Fibroblast of the aortic adventitia (primary cell): ENCODE results near the gene ESYT3. TPM values are rescaled to one million over a fixed set of nuclear protein-coding genes. Genes with fewer than 3 reads are reported as not detected.
"Not testable (repeated sequence)": the region's sequence is repeated elsewhere in the genome, so short reads cannot be mapped to it uniquely, and the experiment has no call there.

Source experiments
- DNase-seq: peaks from one replicate; pipeline ENCODE4 v3.0.0-alpha.2; 2010; ENCODE audit warnings: low read depth
- H3K4me3 ChIP-seq: 2 replicates; pipeline ENCODE4 v1.5.1; 2011; ENCODE audit warnings: low read depth, mild to moderate bottlenecking, control low read depth, low read length, moderate library complexity
- CTCF ChIP-seq: IDR thresholded peaks from 2 replicates; pipeline ENCODE4 v1.5.1; 2011; ENCODE audit warnings: mild to moderate bottlenecking, low read length, control low read depth, inconsistent platforms; ENCODE audit not compliant: insufficient read depth
- total RNA-seq: library from RNA; depleted of rRNA; stranded (reverse); fragments of >200 nt; gene quantifications from 2 replicates; pipeline ENCODE4 v1.2.3, GENCODE V29; 2012; ENCODE audit warnings: low replicate concordance

ESYT3 gene
- total RNA-seq, 1 donor = 0.27 TPM

DNA sequence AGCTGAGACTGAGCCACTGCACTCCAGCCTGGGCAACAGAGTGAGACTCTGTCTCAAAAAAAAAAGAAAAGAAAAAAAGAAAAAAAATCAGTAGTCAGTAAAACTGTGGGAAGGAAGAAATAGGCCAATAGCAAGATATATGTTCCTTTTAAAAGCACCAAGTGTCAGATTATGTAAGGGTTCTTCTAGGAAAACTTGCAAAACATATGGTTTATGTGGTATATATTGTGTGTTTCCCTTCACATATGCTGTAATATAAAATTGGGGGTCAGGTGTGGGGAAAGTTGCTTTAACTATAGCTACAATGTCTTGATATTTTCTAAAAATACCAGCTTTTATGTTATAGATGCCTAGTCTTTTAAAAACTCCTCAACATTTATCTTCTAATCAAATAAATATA is 64.6 kb downstream of the ESYT3 start:
- no peak for DNase-seq
- H3K4me3 ChIP-seq = no peak overlapping the region
- TF ChIP-seq CTCF = no peak

DNA sequence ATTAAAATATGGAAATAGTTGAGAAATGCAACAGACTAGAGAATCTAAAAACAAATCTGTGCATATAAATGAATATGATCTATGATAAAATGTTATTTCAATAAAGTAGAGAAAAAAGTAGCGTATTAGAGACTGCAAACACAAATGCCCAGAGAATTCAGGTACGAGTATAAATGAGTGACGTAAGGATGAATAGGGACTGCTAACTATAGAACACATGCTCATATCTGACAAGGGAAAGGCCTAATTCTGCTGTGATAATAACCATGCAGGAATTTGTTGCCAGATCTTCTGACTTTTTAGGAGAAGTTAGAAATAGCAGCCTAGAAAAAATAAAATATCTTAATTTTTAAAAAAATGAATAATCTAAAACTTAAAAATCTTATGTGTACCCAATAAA is 73.1 kb downstream of the ESYT3 start:
- no peak for TF ChIP-seq CTCF
- DNase-seq = no peak
- H3K4me3 ChIP-seq = no peak overlapping the region

DNA sequence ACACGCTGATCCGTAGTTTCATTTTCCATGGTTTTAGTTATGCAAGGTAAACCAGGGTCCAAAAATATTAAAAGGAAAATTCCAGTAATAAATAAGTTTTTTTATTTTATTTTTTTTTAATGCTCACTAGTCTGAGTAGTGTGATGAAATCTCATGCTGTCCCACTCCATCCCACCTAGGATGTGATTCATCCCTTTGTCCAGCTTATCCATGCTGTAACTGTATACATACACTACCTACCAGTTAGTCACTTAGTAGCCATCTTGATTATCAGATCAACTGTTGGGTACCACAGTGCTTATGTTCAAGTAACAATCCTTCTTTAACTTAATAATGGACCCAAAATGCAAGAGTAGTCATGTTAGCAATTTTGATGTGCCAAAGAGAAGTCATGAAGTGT is 75.2 kb downstream of the ESYT3 start:
- TF ChIP-seq CTCF = no peak
- no peak overlapping the region for H3K4me3 ChIP-seq
- peak; percentile 12 for DNase-seq

- DNase-seq = no peak
- TF ChIP-seq CTCF = no peak
- H3K4me3 ChIP-seq = no peak overlapping the region
These were observed 77.5 kb downstream of the ESYT3 start for GRCh38 chr3:138511945-138512344.

DNA sequence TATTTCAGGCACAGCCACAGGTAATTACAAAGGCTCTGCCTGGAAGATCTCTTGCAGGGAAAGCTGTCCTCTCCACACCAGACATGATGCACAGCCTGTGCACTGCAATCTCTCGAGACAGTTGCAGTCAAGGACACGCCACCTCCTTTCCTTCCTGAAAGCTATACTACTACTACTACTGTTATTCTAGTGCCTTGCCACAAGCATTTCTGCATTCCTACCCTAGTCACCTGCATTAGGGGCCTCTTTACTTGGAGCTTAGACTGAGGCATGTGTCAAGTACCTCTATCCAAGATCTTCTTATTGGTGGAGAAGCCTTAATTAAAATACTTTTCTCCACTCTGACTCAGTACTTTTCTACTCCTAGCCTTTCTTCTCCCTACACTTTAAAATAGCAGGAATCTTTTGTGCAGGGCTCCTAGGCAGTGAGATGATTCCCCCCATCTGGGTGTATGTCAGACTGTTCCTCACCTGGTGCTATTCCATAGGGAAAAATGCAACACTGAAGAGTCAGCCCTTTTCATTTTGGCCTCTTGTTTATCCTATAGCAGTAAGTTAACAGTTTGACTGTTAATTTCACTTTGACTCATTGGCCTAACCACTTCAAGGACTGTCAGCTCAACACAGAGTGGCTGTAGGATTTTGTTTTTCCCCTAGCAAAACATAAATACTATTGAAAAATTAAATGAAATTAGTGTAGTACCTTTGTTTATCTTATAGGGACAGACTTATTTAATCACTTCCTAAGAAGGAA is 78.9 kb downstream of the ESYT3 start:
- TF ChIP-seq CTCF = no peak
- H3K4me3 ChIP-seq = no peak overlapping the region
- no peak for DNase-seq

DNA sequence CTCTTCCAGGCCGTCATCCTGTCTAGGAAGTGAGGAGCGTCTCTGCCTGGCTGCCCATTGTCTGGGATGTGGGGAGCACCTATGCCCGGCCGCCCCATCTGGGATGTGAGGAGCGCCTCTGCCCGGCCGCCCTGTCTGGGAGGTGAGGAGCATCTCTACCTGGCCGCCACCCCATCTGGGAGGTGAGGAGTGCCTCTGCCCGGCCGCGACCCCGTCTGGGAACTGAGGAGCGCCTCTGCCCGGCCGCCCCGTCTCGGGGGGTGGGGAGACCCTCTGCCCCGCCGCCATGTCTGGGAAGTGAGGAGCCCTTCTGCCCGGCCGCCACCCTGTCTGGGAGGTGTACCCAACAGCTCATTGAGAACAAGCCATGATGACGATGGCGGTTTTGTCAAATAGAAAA is 87.0 kb downstream of the ESYT3 start:
- not testable (repeated sequence) for H3K4me3 ChIP-seq, DNase-seq

Other genes with a start within 250 kb of the ESYT3 start
- gene ARMC8, start 247.3 kb upstream of the ESYT3 start, total RNA-seq = 44.0 and 49.8 TPM in 2 replicates
- gene NME9, start 104.8 kb upstream of the ESYT3 start, total RNA-seq = 0.18 TPM in 1 of 2 replicates, not detected in the other
- 31.2 and 53.3 TPM in 2 replicates for gene MRAS, start 86.0 kb upstream of the ESYT3 start, total RNA-seq
- 14.6 TPM in 2 replicates for gene CEP70, start 159.6 kb downstream of the ESYT3 start, total RNA-seq
- gene FAIM, start 174.2 kb downstream of the ESYT3 start, total RNA-seq = 6.0 and 16.1 TPM in 2 replicates